Measurements from ENCODE around the gene ESYT2.

- TF ChIP-seq YY1 (IDR thresholded peaks at IDR 0.05; ENCODE audit: insufficient read depth, insufficient read length) (no peak), ZNF274 (IDR thresholded peaks at IDR 0.05; ENCODE audit: low read depth, low read length) (no peak), SUZ12 (IDR thresholded peaks at IDR 0.05; ENCODE audit: extremely low read depth, insufficient read depth, insufficient read length) (no peak)
Measured at GRCh38 chr7:158837790-158838637, 8.7 kb upstream of the ESYT2 start.
